Naive thymus-derived CD4-positive, alpha-beta T cell (primary cell): ENCODE data around the gene LYPD5. TPM values are rescaled to one million over a fixed set of nuclear protein-coding genes. Genes with fewer than 3 reads are reported as not detected.

Experiments
- ATAC-seq: fragments of 150-1000 bp; cut with Tn5 transposase; 2 replicates; pipeline ENCODE4 v1.10.0; 2021; ENCODE audit warnings: mild to moderate bottlenecking, moderate library complexity
- CTCF ChIA-PET: fragments of 350-600 bp; sonication (Branson Sonifier 250); formaldehyde crosslinking; loops from one replicate; lab custom pipeline; 2021; ENCODE audit warnings: antibody characterized with exemption; lab: Charles Lee
- POLR2A ChIA-PET: fragments of 350-600 bp; sonication (Branson Sonifier 250); formaldehyde crosslinking; loops from one replicate; lab custom pipeline; 2021; ENCODE audit warnings: antibody characterized with exemption, inconsistent platforms; lab: Charles Lee
- DNase-seq, 9 donors: peaks; one replicate each; pipeline versions ENCODE4 v3.0.0 to v3.0.0-alpha.2; 2020 to 2022; ENCODE audit warnings: mixed read lengths in 1 of 9
- H3K27ac ChIP-seq: one replicate; pipeline ENCODE4 v1.7.0; 2013; ENCODE audit warnings: mild to moderate bottlenecking, low read depth, low read length, moderate library complexity
- H3K27me3 ChIP-seq, 2 donors: one replicate each; pipeline ENCODE4 v1.7.0; 2013; ENCODE audit warnings: low read length in 2 of 2, mild to moderate bottlenecking in 2 of 2, moderate library complexity in 2 of 2; ENCODE audit not compliant: control insufficient read depth in 2 of 2, insufficient read depth in 2 of 2
- H3K36me3 ChIP-seq, 3 experiments: 1 replicate in 2 of 3; 2 replicates in 1 of 3; pipeline ENCODE4 v1.7.0; 2013; ENCODE audit warnings: low read length in 3 of 3, mild to moderate bottlenecking in 3 of 3, moderate library complexity in 1 of 3; ENCODE audit not compliant: insufficient read depth in 3 of 3, control insufficient read depth in 2 of 3
- H3K4me1 ChIP-seq, 2 donors: one replicate each; pipeline ENCODE4 v1.7.0; 2013; ENCODE audit warnings: low read length in 2 of 2, mild to moderate bottlenecking in 2 of 2, moderate library complexity in 1 of 2; ENCODE audit not compliant: control insufficient read depth in 2 of 2, insufficient read depth in 2 of 2
- H3K4me3 ChIP-seq: 2 replicates; pipeline ENCODE4 v1.7.0; 2013; ENCODE audit warnings: mild to moderate bottlenecking, low read length
- H3K9me3 ChIP-seq, 3 experiments: 1 replicate in 2 of 3; 2 replicates in 1 of 3; pipeline ENCODE4 v1.7.0; 2013; ENCODE audit warnings: low read length in 3 of 3; ENCODE audit not compliant: control insufficient read depth in 2 of 3
- H3K27ac Mint-ChIP-seq, 9 donors: one replicate each; pipeline ENCODE4 v1.8.0; 2020 to 2022; ENCODE audit warnings: mixed read lengths in 9 of 9, mild to moderate bottlenecking in 8 of 9, moderate library complexity in 5 of 9, inconsistent platforms in 2 of 9
- H3K27me3 Mint-ChIP-seq, 5 donors: one replicate each; pipeline ENCODE4 v1.8.0; 2021 to 2022; ENCODE audit warnings: mixed read lengths in 5 of 5, mild to moderate bottlenecking in 1 of 5
- H3K36me3 Mint-ChIP-seq, 5 donors: one replicate each; pipeline ENCODE4 v1.8.0; 2020 to 2022; ENCODE audit warnings: mixed read lengths in 5 of 5, mild to moderate bottlenecking in 3 of 5, inconsistent platforms in 1 of 5
- H3K4me1 Mint-ChIP-seq, 7 donors: one replicate each; pipeline ENCODE4 v1.8.0; 2020 to 2022; ENCODE audit warnings: mixed read lengths in 7 of 7, mild to moderate bottlenecking in 3 of 7, inconsistent platforms in 1 of 7
- H3K4me3 Mint-ChIP-seq, 10 donors: one replicate each; pipeline ENCODE4 v1.8.0; 2020 to 2022; ENCODE audit warnings: mild to moderate bottlenecking in 10 of 10, mixed read lengths in 10 of 10, moderate library complexity in 6 of 10, inconsistent platforms in 2 of 10
- H3K9me3 Mint-ChIP-seq, 11 donors: one replicate each; pipeline ENCODE4 v1.8.0; 2020 to 2022; ENCODE audit warnings: mixed read lengths in 11 of 11, mild to moderate bottlenecking in 4 of 11, inconsistent platforms in 1 of 11, moderate library complexity in 1 of 11
- intact Hi-C, 2 donors: fragments of 100-400 bp; cut with micrococcal nuclease; formaldehyde crosslinking; loops; one replicate each; pipeline ENCODE4 v1.15.1; 2023
- polyA plus RNA-seq, 2 donors: library from polyadenylated mRNA; unstranded; fragments of 300-500 nt; fragmentation: Illumina TruSeq; gene quantifications; one replicate each; pipeline ENCODE4 v1.2.3, GENCODE V29; 2021
- total RNA-seq, 6 experiments: library from RNA in 5 of 6; stranded (reverse) in 5 of 6; gene quantifications; 1 replicate in 5 of 6; 2 replicates in 1 of 6; pipeline ENCODE4 v1.2.3 and lab custom pipeline; 2021 to 2026

LYPD5 gene
- total and polyA plus RNA-seq, 7 experiments from 2014 or later: 0.19 to 0.89 (median 0.44) TPM; not detected in 1

DNA sequence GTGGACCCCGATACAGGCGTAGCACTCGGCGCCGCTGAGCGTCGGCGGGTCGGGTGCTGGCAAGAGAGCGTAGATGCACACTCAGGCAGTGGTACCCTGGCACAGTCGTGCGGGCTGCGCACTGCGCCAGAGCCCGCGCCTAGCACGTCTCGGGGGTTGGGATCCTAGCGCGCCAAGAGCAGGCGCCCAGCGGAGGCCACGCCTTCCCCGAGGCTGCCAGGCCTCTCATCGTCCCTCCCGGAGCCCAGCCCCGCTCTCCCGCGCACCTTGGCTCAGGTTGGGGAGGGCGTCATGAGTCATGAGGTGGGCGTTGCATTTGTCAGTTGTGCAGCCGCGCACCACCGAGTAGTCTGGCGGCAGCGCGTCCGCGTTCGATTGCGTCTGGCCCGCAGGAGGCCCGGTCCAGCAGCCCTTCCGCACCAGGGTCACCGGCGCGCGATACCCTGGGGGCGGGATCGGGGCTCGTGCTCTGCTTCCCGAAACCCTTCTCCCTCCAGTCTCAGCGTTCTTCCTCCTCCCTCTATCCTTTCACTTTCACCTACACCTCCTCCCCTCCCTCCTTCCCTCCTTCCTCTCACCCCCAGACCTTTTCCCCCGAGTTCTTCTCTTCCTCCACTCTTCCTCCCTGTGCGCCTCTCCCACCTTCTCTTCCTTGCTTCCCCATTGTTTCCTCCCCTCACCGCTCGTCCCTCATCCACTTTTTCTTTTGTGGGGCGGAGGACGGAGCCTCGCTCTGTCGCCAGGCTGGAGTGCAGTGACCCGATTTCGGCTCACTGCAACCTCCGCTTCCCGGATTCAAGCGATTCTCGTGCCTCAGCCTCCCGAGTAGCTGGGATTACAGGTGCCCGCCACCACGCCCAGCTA, 3.5 kb downstream of the LYPD5 start:
- no peaks in the 10 kb centered on the region for H3K36me3 ChIP-seq
- peak overlapping the region in 4 of 9 donors; percentile 14 to 59 (median 44) for H3K27ac Mint-ChIP-seq
- H3K27ac ChIP-seq: peak overlapping the region; percentile 41
- H3K9me3 ChIP-seq: no peaks in the 10 kb centered on the region
- H3K4me1 ChIP-seq: peaks cover 0 to 7% of the 10 kb centered on the region in 2 donors
- CTCF ChIA-PET: no interaction called here
- peak overlapping the region; percentile 66 for H3K4me3 ChIP-seq
- H3K4me1 Mint-ChIP-seq: peaks cover 0 to 19% (median 17%) of the 10 kb centered on the region in 7 donors
- H3K9me3 Mint-ChIP-seq: peaks cover 0 to 5% (median 0%) of the 10 kb centered on the region in 11 donors
- POLR2A ChIA-PET: no interaction called here
- H3K4me3 Mint-ChIP-seq: peak overlapping the region; percentile 48 to 86 (median 79)
- ATAC-seq (peak; percentile 78), DNase-seq (peak in 3 of 9 donors; percentile 29 to 64 (median 58))
- intact Hi-C loops: no loop called here
- H3K36me3 Mint-ChIP-seq: no peaks in the 10 kb centered on the region
- H3K27me3 ChIP-seq: no peaks in the 10 kb centered on the region
- peaks cover 0 to 24% (median 12%) of the 10 kb centered on the region in 5 donors for H3K27me3 Mint-ChIP-seq

GRCh38 chr19:43798026-43798545, 4.2 kb downstream of the LYPD5 start:
- H3K27me3 Mint-ChIP-seq: peaks cover 6 to 31% (median 19%) of the 10 kb centered on the region in 5 donors
- no peak overlapping the region for H3K27ac ChIP-seq
- peaks cover 0 to 7% of the 10 kb centered on the region in 2 donors for H3K4me1 ChIP-seq
- DNase-seq (no peak), ATAC-seq (no peak)
- H3K36me3 Mint-ChIP-seq: no peaks in the 10 kb centered on the region
- peak overlapping the region; percentile 66 for H3K4me3 ChIP-seq
- no peaks in the 10 kb centered on the region for H3K36me3 ChIP-seq
- H3K27ac Mint-ChIP-seq: peak overlapping the region in 1 of 9 donors; percentile 14
- H3K4me3 Mint-ChIP-seq: peak overlapping the region in 8 of 10 donors; percentile 66 to 86 (median 82)
- intact Hi-C loops: no loop called here
- ChIA-PET CTCF (no interaction called here), POLR2A (interaction anchor here (0.7 kb wide), 1 partner anchor 52 kb away, joined by 3 read pairs; no protein-coding TSS in a partner anchor)
- no peaks in the 10 kb centered on the region for H3K9me3 ChIP-seq
- H3K27me3 ChIP-seq: no peaks in the 10 kb centered on the region
- H3K4me1 Mint-ChIP-seq: peaks cover 0 to 19% (median 17%) of the 10 kb centered on the region in 7 donors
- H3K9me3 Mint-ChIP-seq: peaks cover 0 to 5% (median 0%) of the 10 kb centered on the region in 11 donors

- Histone ChIP-seq H3K4me3 (no peak overlapping the region), H3K27ac (no peak overlapping the region), H3K27me3 (no peaks in the 10 kb centered on the region), H3K9me3 (no peaks in the 10 kb centered on the region), H3K4me1 (peaks cover 0 to 7% of the 10 kb centered on the region in 2 donors), H3K36me3 (no peaks in the 10 kb centered on the region)
- Mint-ChIP-seq H3K9me3 (peaks cover 0 to 5% (median 0%) of the 10 kb centered on the region in 11 donors), H3K27me3 (peaks cover 6 to 33% (median 19%) of the 10 kb centered on the region in 5 donors), H3K4me1 (peaks cover 0 to 19% (median 17%) of the 10 kb centered on the region in 7 donors), H3K4me3 (peak overlapping the region in 9 of 10 donors; percentile 16 to 85 (median 55)), H3K36me3 (no peaks in the 10 kb centered on the region), H3K27ac (no peak overlapping the region)
- ATAC-seq: no peak
- intact Hi-C loops: no loop called here
- POLR2A ChIA-PET: interaction anchor here (0.7 kb wide), 1 partner anchor 52 kb away, joined by 3 read pairs; no protein-coding TSS in a partner anchor
- no peak for DNase-seq
- CTCF ChIA-PET: interaction anchor here (1.4 kb wide), 1 partner anchor 12 kb away, joined by 3 read pairs; no protein-coding TSS in a partner anchor
These were observed 4.7 kb downstream of the LYPD5 start for GRCh38 chr19:43797556-43797955.

DNA sequence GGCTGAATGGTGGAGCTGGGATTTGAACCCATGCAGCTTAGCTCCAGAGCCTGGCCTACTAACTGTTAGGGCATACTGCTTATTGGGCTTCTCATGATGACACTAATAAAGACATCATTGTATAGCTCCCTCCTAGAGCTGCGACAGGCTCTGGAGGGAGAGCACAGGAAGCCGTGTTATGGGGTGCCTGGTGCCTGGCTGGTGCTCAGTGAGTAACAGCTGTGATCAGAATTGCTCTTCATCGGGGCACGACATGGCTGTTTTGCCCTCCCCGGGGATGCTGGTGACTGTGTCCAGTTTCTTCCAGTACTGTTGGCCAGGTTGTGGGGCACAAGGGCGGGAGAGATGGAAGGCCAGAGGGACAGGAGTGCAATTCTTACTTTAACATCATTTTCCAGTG, 5.1 kb downstream of the LYPD5 start:
- CTCF ChIA-PET: interaction anchor here (1.4 kb wide), 1 partner anchor 13 kb away, joined by 3 read pairs; no protein-coding TSS in a partner anchor
- Histone ChIP-seq H3K9me3 (no peaks in the 10 kb centered on the region), H3K27me3 (no peaks in the 10 kb centered on the region), H3K4me3 (no peak overlapping the region), H3K27ac (no peak overlapping the region), H3K4me1 (peaks cover 0 to 7% of the 10 kb centered on the region in 2 donors), H3K36me3 (no peaks in the 10 kb centered on the region)
- H3K9me3 Mint-ChIP-seq: peaks cover 0 to 5% (median 0%) of the 10 kb centered on the region in 11 donors
- H3K4me3 Mint-ChIP-seq: peak overlapping the region in 8 of 10 donors; percentile 16 to 85 (median 55)
- peaks cover 6 to 33% (median 19%) of the 10 kb centered on the region in 5 donors for H3K27me3 Mint-ChIP-seq
- no peak for DNase-seq
- ATAC-seq: no peak
- intact Hi-C loops: no loop called here
- H3K4me1 Mint-ChIP-seq: peaks cover 0 to 19% (median 17%) of the 10 kb centered on the region in 7 donors
- H3K27ac Mint-ChIP-seq: no peak overlapping the region
- POLR2A ChIA-PET: no interaction called here
- no peaks in the 10 kb centered on the region for H3K36me3 Mint-ChIP-seq

DNA sequence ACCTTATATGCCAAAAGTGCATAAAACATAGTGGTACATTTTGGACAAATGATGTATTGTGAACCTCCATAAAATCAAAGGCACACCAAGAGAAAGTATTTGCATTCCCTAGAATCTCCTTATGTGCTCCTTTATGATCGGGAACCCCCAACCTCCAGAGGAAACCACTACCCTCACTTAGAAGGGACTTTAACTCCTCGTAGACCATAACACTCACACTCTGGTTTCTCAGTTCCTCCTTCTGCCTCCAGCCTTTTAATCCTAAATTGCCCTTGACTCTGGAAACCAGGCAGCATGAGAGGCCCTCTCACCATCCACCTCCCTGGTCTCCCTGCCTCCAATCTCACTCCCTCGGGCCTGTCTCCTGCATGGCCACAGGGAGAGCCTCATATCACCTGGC, 11.7 kb downstream of the LYPD5 start:
- Mint-ChIP-seq H3K9me3 (peaks cover 0 to 2% (median 0%) of the 10 kb centered on the region in 11 donors), H3K27me3 (peaks cover 6 to 20% (median 19%) of the 10 kb centered on the region in 5 donors), H3K27ac (no peak overlapping the region), H3K4me3 (no peak overlapping the region), H3K36me3 (no peaks in the 10 kb centered on the region), H3K4me1 (peaks cover 0 to 5% (median 0%) of the 10 kb centered on the region in 7 donors)
- no peaks in the 10 kb centered on the region for H3K36me3 ChIP-seq
- H3K9me3 ChIP-seq: no peaks in the 10 kb centered on the region
- no peak for ATAC-seq
- CTCF ChIA-PET: interaction anchor here (1.1 kb wide), 1 partner anchor 45 kb away, joined by 3 read pairs; no protein-coding TSS in a partner anchor
- POLR2A ChIA-PET: interaction anchor here (0.6 kb wide), 1 partner anchor 79 kb away, joined by 3 read pairs; no protein-coding TSS in a partner anchor
- H3K27ac ChIP-seq: no peak overlapping the region
- no peaks in the 10 kb centered on the region for H3K27me3 ChIP-seq
- DNase-seq: no peak
- no peaks in the 10 kb centered on the region for H3K4me1 ChIP-seq
- intact Hi-C loops: no loop called here
- no peak overlapping the region for H3K4me3 ChIP-seq

- no peaks in the 10 kb centered on the region for H3K36me3 Mint-ChIP-seq
- H3K27me3 ChIP-seq: no peaks in the 10 kb centered on the region
- H3K4me3 ChIP-seq: no peak overlapping the region
- H3K27ac Mint-ChIP-seq: no peak overlapping the region
- peaks cover 6 to 19% (median 14%) of the 10 kb centered on the region in 5 donors for H3K27me3 Mint-ChIP-seq
- H3K9me3 Mint-ChIP-seq: peaks cover 0 to 2% (median 0%) of the 10 kb centered on the region in 11 donors
- no peaks in the 10 kb centered on the region for H3K36me3 ChIP-seq
- intact Hi-C loops: loop anchor here (10.0 kb wide), 2 partner anchors 264 to 354 kb away; partner anchors contain the start of gene ETHE1 (in 1 of the 2)
- CTCF ChIA-PET: no interaction called here
- no peak overlapping the region for H3K4me3 Mint-ChIP-seq
- peaks cover 9 to 20% (median 13%) of the 10 kb centered on the region in 7 donors for H3K4me1 Mint-ChIP-seq
- ATAC-seq (no peak), DNase-seq (no peak)
- H3K4me1 ChIP-seq: peaks cover 8 to 13% of the 10 kb centered on the region in 2 donors
- no peak overlapping the region for H3K27ac ChIP-seq
- POLR2A ChIA-PET: no interaction called here
- no peaks in the 10 kb centered on the region for H3K9me3 ChIP-seq
These were observed 13.2 kb downstream of the LYPD5 start for GRCh38 chr19:43789029-43789428.
